GM12891 (cell line): ENCODE measurements around the gene SET.

ENCODE experiments used
- PAX5 ChIP-seq: IDR thresholded peaks from 2 replicates; pipeline ENCODE4 v1.6.1; 2011; ENCODE audit warnings: low read length, moderate library complexity, mild to moderate bottlenecking; ENCODE audit not compliant: insufficient read depth, severe bottlenecking
- POLR2A ChIP-seq: IDR thresholded peaks from 2 replicates; pipeline ENCODE4 v1.6.1; 2011; ENCODE audit warnings: low read depth, low read length, control low read depth
- POLR2AphosphoS5 ChIP-seq: IDR thresholded peaks from 2 replicates; pipeline ENCODE4 v1.6.1; 2011; ENCODE audit warnings: low read depth, low read length, control low read depth
- SPI1 ChIP-seq: IDR thresholded peaks from 2 replicates; pipeline ENCODE4 v1.6.1; 2011; ENCODE audit warnings: low read depth, low read length, control low read depth
- TAF1 ChIP-seq: IDR thresholded peaks from 2 replicates; pipeline ENCODE4 v1.6.1; 2011; ENCODE audit warnings: low read depth, low read length, control low read depth

GRCh38 chr9:128702445-128702948 lies 13.5 kb downstream of the SET start, which contains the start of gene PKN3:
- no peak for TF ChIP-seq POLR2AphosphoS5
- no peak for TF ChIP-seq POLR2A
- no peak for TF ChIP-seq TAF1
- TF ChIP-seq SPI1 = no peak
- no peak for TF ChIP-seq PAX5
